Mesendoderm (in vitro differentiated cells): ENCODE results near the gene SMG1.

Experiments
- DNase-seq: peaks from one replicate; pipeline ENCODE4 v3.0.0; 2013
- H2AK5ac ChIP-seq: 2 replicates; pipeline ENCODE4 v1.6.1; 2013; ENCODE audit warnings: low read length, inconsistent platforms
- H2BK120ac ChIP-seq: 2 replicates; pipeline ENCODE4 v1.6.1; 2013; ENCODE audit warnings: low read depth, mild to moderate bottlenecking, low read length, moderate library complexity, mixed read lengths
- H2BK15ac ChIP-seq: replicated peaks from 2 replicates; pipeline ENCODE4 v1.6.1; 2013; ENCODE audit warnings: low read depth, mild to moderate bottlenecking, moderate library complexity
- H2BK5ac ChIP-seq: 2 replicates; pipeline ENCODE4 v1.6.1; 2013; ENCODE audit warnings: low read length, inconsistent platforms
- H3K18ac ChIP-seq: 2 replicates; pipeline ENCODE4 v1.6.1; 2013; ENCODE audit warnings: mild to moderate bottlenecking, low read length, mixed read lengths
- H3K23ac ChIP-seq: one replicate; pipeline ENCODE4 v1.6.1; 2013; ENCODE audit warnings: low read length
- H3K27ac ChIP-seq: 2 replicates; pipeline ENCODE4 v1.5.1; 2013; ENCODE audit warnings: low read depth, mild to moderate bottlenecking, inconsistent platforms, low read length, moderate library complexity
- H3K27me3 ChIP-seq: 2 replicates; pipeline ENCODE4 v1.6.1; 2013; ENCODE audit warnings: low read length, control low read depth, mild to moderate bottlenecking, inconsistent platforms; ENCODE audit not compliant: insufficient read depth, poor library complexity
- H3K36me3 ChIP-seq: 2 replicates; pipeline ENCODE4 v1.6.1; 2013; ENCODE audit warnings: low read length, inconsistent platforms; ENCODE audit not compliant: control insufficient read depth, insufficient read depth
- H3K4ac ChIP-seq: one replicate; pipeline ENCODE4 v1.6.1; 2013; ENCODE audit warnings: low read depth, mild to moderate bottlenecking, low read length, moderate library complexity
- H3K4me1 ChIP-seq: 2 replicates; pipeline ENCODE4 v1.6.1; 2013; ENCODE audit warnings: low read depth, low read length, inconsistent platforms; ENCODE audit not compliant: control insufficient read depth
- H3K4me2 ChIP-seq: 2 replicates; pipeline ENCODE4 v1.6.1; 2013; ENCODE audit warnings: low read length
- H3K4me3 ChIP-seq: 2 replicates; pipeline ENCODE4 v1.5.1; 2013; ENCODE audit warnings: mild to moderate bottlenecking, low read length
- H3K56ac ChIP-seq: one replicate; pipeline ENCODE4 v1.6.1; 2013; ENCODE audit warnings: low read length
- H3K79me1 ChIP-seq: 2 replicates; pipeline ENCODE4 v1.6.1; 2013; ENCODE audit warnings: low read length, inconsistent platforms
- H3K79me2 ChIP-seq: 2 replicates; pipeline ENCODE4 v1.6.1; 2013; ENCODE audit warnings: mild to moderate bottlenecking, low read length; ENCODE audit not compliant: control insufficient read depth, insufficient read depth
- H3K9ac ChIP-seq: 2 replicates; pipeline ENCODE4 v1.6.1; 2013; ENCODE audit warnings: low read length, inconsistent platforms
- H4K5ac ChIP-seq: one replicate; pipeline ENCODE4 v1.6.1; 2013; ENCODE audit warnings: low read length
- H4K8ac ChIP-seq: one replicate; pipeline ENCODE4 v1.6.1; 2013; ENCODE audit warnings: low read depth, mild to moderate bottlenecking, control low read depth, low read length, moderate library complexity
- WGBS: extraction: QIAGEN DNeasy Blood & Tissue Kit; methylation state at CpG from one replicate; pipeline ENCODE4 v1.1.7; 2013; ENCODE audit warnings: low lambda C conversion rate, missing lambda C conversion rate; ENCODE audit not compliant: insufficient coverage; ENCODE audit errors: extremely low coverage; 5-methylcytosine and 5-hydroxymethylcytosine counted together

The SMG1 gene

GRCh38 chr16:18938986-18939385, 12.8 kb upstream of the SMG1 start:
- H3K27ac ChIP-seq, result no peak overlapping the region
- no peak overlapping the region for H3K18ac ChIP-seq
- DNase-seq, result no peak
- no peak overlapping the region for H3K9ac ChIP-seq
- H2BK5ac ChIP-seq, result no peak overlapping the region
- H4K5ac ChIP-seq, result no peak overlapping the region
- H3K4me1 ChIP-seq, result no peaks in the 10 kb centered on the region
- H2BK120ac ChIP-seq, result no peak overlapping the region
- H3K79me1 ChIP-seq, result no peaks in the 10 kb centered on the region
- no CpG with 5 or more reads among the region's 9 CpGs for WGBS
- H3K4ac ChIP-seq, result no peak overlapping the region
- no peak overlapping the region for H2BK15ac ChIP-seq
- no peak overlapping the region for H4K8ac ChIP-seq
- no peak overlapping the region for H2AK5ac ChIP-seq
- H3K56ac ChIP-seq, result no peak overlapping the region
- H3K27me3 ChIP-seq, result no peaks in the 10 kb centered on the region
- H3K4me2 ChIP-seq, result no peak overlapping the region
- H3K36me3 ChIP-seq, result no peaks in the 10 kb centered on the region
- no peak overlapping the region for H3K23ac ChIP-seq
- no peak overlapping the region for H3K4me3 ChIP-seq
- H3K79me2 ChIP-seq, result no peaks in the 10 kb centered on the region

DNA sequence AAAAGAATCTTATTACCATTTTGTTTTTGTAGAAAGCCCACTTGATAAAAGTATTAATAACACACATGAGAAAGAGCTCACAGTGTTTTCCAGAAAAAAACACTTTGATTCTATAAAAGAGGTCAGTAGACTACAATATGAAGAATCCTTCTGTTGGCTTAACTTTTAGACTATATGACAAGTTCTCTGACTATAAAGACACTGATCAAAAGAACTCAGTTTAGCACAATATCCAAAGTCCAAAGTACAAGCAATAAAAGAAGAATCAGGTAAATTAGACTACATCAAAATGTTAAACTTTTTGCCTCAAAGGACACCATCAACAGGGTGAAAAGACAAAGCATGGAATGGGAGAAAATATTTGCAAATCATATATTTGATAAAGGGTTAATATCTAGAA, 11.2 kb upstream of the SMG1 start:
- H2AK5ac ChIP-seq, result no peak overlapping the region
- H3K23ac ChIP-seq, result no peak overlapping the region
- no peak overlapping the region for H3K18ac ChIP-seq
- no peak overlapping the region for H4K5ac ChIP-seq
- no peak overlapping the region for H3K9ac ChIP-seq
- H3K4ac ChIP-seq, result no peak overlapping the region
- no peak overlapping the region for H2BK120ac ChIP-seq
- H3K4me1 ChIP-seq, result no peaks in the 10 kb centered on the region
- H4K8ac ChIP-seq, result no peak overlapping the region
- no peaks in the 10 kb centered on the region for H3K79me1 ChIP-seq
- no peaks in the 10 kb centered on the region for H3K79me2 ChIP-seq
- no peak overlapping the region for H2BK5ac ChIP-seq
- no peak overlapping the region for H2BK15ac ChIP-seq
- no peak overlapping the region for H3K56ac ChIP-seq
- no peak overlapping the region for H3K4me2 ChIP-seq
- DNase-seq, result no peak
- no peaks in the 10 kb centered on the region for H3K27me3 ChIP-seq
- H3K36me3 ChIP-seq, result no peaks in the 10 kb centered on the region
- H3K4me3 ChIP-seq, result no peak overlapping the region
- H3K27ac ChIP-seq, result no peak overlapping the region

- Histone ChIP-seq H3K79me1 (no peaks in the 10 kb centered on the region), H3K23ac (no peak overlapping the region), H3K9ac (no peak overlapping the region), H3K27me3 (no peaks in the 10 kb centered on the region), H3K79me2 (no peaks in the 10 kb centered on the region), H2AK5ac (no peak overlapping the region), H2BK5ac (no peak overlapping the region), H4K5ac (no peak overlapping the region), H3K27ac (no peak overlapping the region), H3K56ac (no peak overlapping the region), H4K8ac (no peak overlapping the region), H2BK15ac (no peak overlapping the region), H2BK120ac (no peak overlapping the region), H3K4me3 (no peak overlapping the region), H3K18ac (no peak overlapping the region), H3K4me1 (no peaks in the 10 kb centered on the region), H3K4ac (no peak overlapping the region), H3K4me2 (no peak overlapping the region), H3K36me3 (no peaks in the 10 kb centered on the region)
- DNase-seq, result no peak
- no CpG with 5 or more reads among the region's 7 CpGs for WGBS
Observed at GRCh38 chr16:18936727-18937340, 10.6 kb upstream of the SMG1 start.

DNA sequence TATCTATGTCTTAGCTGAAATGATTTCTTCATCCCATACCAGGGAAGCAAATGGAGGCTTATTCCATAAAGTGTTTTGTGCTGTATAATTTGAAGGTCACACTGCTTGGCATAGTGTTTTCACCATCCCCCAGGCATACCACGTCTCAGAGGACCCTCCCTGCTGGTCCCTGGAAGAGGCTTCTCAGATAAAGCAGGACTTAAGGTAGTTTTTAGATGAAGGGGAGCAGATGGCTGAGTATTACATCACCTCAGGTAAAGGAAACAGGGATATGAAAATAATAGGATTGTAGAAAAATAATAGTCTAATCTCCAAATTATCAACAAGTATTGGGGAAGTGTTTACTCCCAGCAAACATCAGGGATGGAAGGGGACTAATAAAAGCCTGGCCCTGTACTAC, 7.3 kb upstream of the SMG1 start:
- H3K18ac ChIP-seq, result no peak overlapping the region

GRCh38 chr16:18932243-18932987, 6.2 kb upstream of the SMG1 start:
- no peak for DNase-seq
- Histone ChIP-seq H2AK5ac (no peak overlapping the region), H2BK15ac (no peak overlapping the region), H3K27ac (no peak overlapping the region), H3K56ac (no peak overlapping the region), H4K5ac (no peak overlapping the region), H2BK120ac (no peak overlapping the region), H3K27me3 (no peaks in the 10 kb centered on the region), H3K18ac (no peak overlapping the region), H4K8ac (no peak overlapping the region), H3K23ac (no peak overlapping the region), H3K4ac (no peak overlapping the region), H3K36me3 (no peaks in the 10 kb centered on the region), H2BK5ac (no peak overlapping the region), H3K4me2 (no peak overlapping the region), H3K79me2 (no peaks in the 10 kb centered on the region), H3K4me3 (no peak overlapping the region), H3K4me1 (no peaks in the 10 kb centered on the region), H3K79me1 (no peaks in the 10 kb centered on the region), H3K9ac (no peak overlapping the region)
- no CpG with 5 or more reads among the region's 5 CpGs for WGBS

More for the DNA sequence above, 7.3 kb upstream of the SMG1 start:
- DNase-seq, result no peak
- H2BK120ac ChIP-seq, result no peak overlapping the region
- no peak overlapping the region for H2AK5ac ChIP-seq
- no peaks in the 10 kb centered on the region for H3K4me1 ChIP-seq
- no peak overlapping the region for H3K4ac ChIP-seq
- no peaks in the 10 kb centered on the region for H3K36me3 ChIP-seq
- H4K5ac ChIP-seq, result no peak overlapping the region
- H3K9ac ChIP-seq, result no peak overlapping the region
- no peak overlapping the region for H3K27ac ChIP-seq
- H3K79me2 ChIP-seq, result no peaks in the 10 kb centered on the region
- no peaks in the 10 kb centered on the region for H3K27me3 ChIP-seq
- H3K4me2 ChIP-seq, result no peak overlapping the region
- no peak overlapping the region for H3K56ac ChIP-seq
- no peaks in the 10 kb centered on the region for H3K79me1 ChIP-seq
- WGBS, result no CpG with 5 or more reads among the region's 1 CpG
- H2BK15ac ChIP-seq, result no peak overlapping the region
- H3K4me3 ChIP-seq, result no peak overlapping the region
- no peak overlapping the region for H3K23ac ChIP-seq
- no peak overlapping the region for H4K8ac ChIP-seq
- H2BK5ac ChIP-seq, result no peak overlapping the region

DNA sequence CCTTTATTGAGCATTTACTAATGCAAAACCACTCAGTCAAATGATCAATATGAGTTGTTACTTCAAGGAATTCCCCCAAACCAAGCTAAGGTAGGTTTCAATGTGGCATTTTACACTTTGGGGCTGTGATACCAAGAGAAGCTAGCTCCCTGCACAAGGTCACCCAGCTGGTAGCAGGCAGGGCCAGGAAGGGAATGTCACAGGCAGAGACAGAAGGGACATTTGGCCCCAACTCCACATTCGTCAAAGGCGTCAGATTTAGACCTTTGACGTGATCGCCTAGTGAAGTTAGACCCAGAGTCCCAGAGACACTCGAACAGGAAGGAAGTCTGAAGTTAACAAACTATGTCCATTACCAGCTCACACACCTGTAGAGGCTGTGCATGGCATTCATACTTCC, 5.5 kb upstream of the SMG1 start:
- Histone ChIP-seq H3K79me1 (no peaks in the 10 kb centered on the region), H3K4me3 (no peak overlapping the region), H2BK120ac (no peak overlapping the region), H2BK15ac (no peak overlapping the region), H3K56ac (no peak overlapping the region), H3K9ac (no peak overlapping the region), H3K36me3 (no peaks in the 10 kb centered on the region), H3K23ac (no peak overlapping the region), H2BK5ac (no peak overlapping the region), H2AK5ac (no peak overlapping the region), H3K4me1 (no peaks in the 10 kb centered on the region), H3K27me3 (no peaks in the 10 kb centered on the region), H4K5ac (no peak overlapping the region), H3K27ac (no peak overlapping the region), H3K4me2 (no peak overlapping the region), H3K79me2 (no peaks in the 10 kb centered on the region), H3K18ac (no peak overlapping the region), H4K8ac (no peak overlapping the region), H3K4ac (no peak overlapping the region)
- no CpG with 5 or more reads among the region's 5 CpGs for WGBS
- no peak for DNase-seq
